GM04504 (cell line): ENCODE measurements around the gene TARS2.

Experiments used
- DNase-seq: peaks from one replicate; pipeline ENCODE4 v3.0.0-alpha.2; 2012; ENCODE audit warnings: low read depth

TARS2 gene

GRCh38 chr1:150486966-150487762 is at the start of gene TARS2:
Gene TARS2, plus strand, starts transcription at chr1:150487419. Its CDS starts 32 bp downstream, at chr1:150487451.
- peak; percentile 97 for DNase-seq

GRCh38 chr1:150441121-150441520 is 46.1 kb upstream of the TARS2 start:
- DNase-seq, result no peak

- no peak for DNase-seq
These were observed 43.0 kb upstream of the TARS2 start for GRCh38 chr1:150444232-150444631.

- DNase-seq, result no peak
These were observed 31.0 kb upstream of the TARS2 start for GRCh38 chr1:150456146-150456647.

- peak; percentile 18 for DNase-seq
These were observed 22.8 kb upstream of the TARS2 start for GRCh38 chr1:150464422-150464826.

- no peak for DNase-seq
These were observed 20.3 kb upstream of the TARS2 start for GRCh38 chr1:150466964-150467363.

GRCh38 chr1:150469291-150469690 is 17.9 kb upstream of the TARS2 start:
- no peak for DNase-seq

GRCh38 chr1:150472601-150473200 is 14.5 kb upstream of the TARS2 start:
- DNase-seq, result no peak

- no peak for DNase-seq
These were observed 13.6 kb upstream of the TARS2 start for GRCh38 chr1:150473659-150474058.

GRCh38 chr1:150474869-150475268 is 12.3 kb upstream of the TARS2 start:
- no peak for DNase-seq

GRCh38 chr1:150476754-150477153 is 10.5 kb upstream of the TARS2 start:
- no peak for DNase-seq

GRCh38 chr1:150477320-150477719 is 9.9 kb upstream of the TARS2 start:
- no peak for DNase-seq

GRCh38 chr1:150477733-150478132 is 9.5 kb upstream of the TARS2 start:
- no peak for DNase-seq

GRCh38 chr1:150479370-150479769 is 7.8 kb upstream of the TARS2 start:
- DNase-seq, result no peak

GRCh38 chr1:150479927-150480352 is 7.3 kb upstream of the TARS2 start:
- DNase-seq, result no peak

GRCh38 chr1:150484431-150484830 is 2.8 kb upstream of the TARS2 start:
- DNase-seq, result no peak

- DNase-seq, result peak; percentile 25
These were observed 2.4 kb upstream of the TARS2 start for GRCh38 chr1:150484861-150485260.

GRCh38 chr1:150487763-150488115 is 520 bp downstream of the TARS2 start:
- DNase-seq, result no peak

GRCh38 chr1:150493175-150493574 is 6.0 kb downstream of the TARS2 start:
- no peak for DNase-seq

GRCh38 chr1:150498342-150498741 is 11.1 kb downstream of the TARS2 start:
- no peak for DNase-seq

GRCh38 chr1:150505431-150505830 is 18.2 kb downstream of the TARS2 start:
- DNase-seq, result no peak

- no peak for DNase-seq
These were observed 21.0 kb downstream of the TARS2 start, which contains the start of gene ECM1 for GRCh38 chr1:150507912-150508864. Gene ECM1, plus strand, starts transcription at chr1:150508109. Its CDS starts 101 bp downstream, at chr1:150508210.
